Measurements from ENCODE around the gene RPP21.
A peak's percentile ranks its signal among the peaks of the same experiment; 100 is the strongest.

Gene RPP21

GRCh38 chr6:30345852-30346251 lies 896 bp downstream of the RPP21 start:
- DNase-seq (no peak), ATAC-seq (ENCODE audit: insufficient read depth, low read depth) (no peak)
- H3K4me1 ChIP-seq (ENCODE audit: insufficient read depth, low read length): peaks cover 16% of the 10 kb centered on the region
- peak overlapping the region; percentile 83 for H3K4me2 ChIP-seq (ENCODE audit: insufficient read depth, low read length)
- H3K79me2 ChIP-seq (ENCODE audit: insufficient read depth, low read length): peaks cover 11% of the 10 kb centered on the region
- peaks cover 24% of the 10 kb centered on the region for H3K36me3 ChIP-seq (ENCODE audit: insufficient read depth, low read length)
- H3K4me3 ChIP-seq (ENCODE audit: low read depth in 1 of 2, low read length in 2 of 2): peak overlapping the region; percentile 66 to 94
- no peak for TF ChIP-seq CTCF (IDR thresholded peaks at IDR 0.05; ENCODE audit: borderline replicate concordance, extremely low read depth, low read length, poor library complexity, severe bottlenecking)
- TF ChIP-seq EZH2 (IDR thresholded peaks at IDR 0.05; ENCODE audit: borderline replicate concordance, low read depth, low read length, severe bottlenecking): no peak
- no peaks in the 10 kb centered on the region for H3K9me3 ChIP-seq (ENCODE audit: insufficient read depth, low read length, severe bottlenecking)
- no peaks in the 10 kb centered on the region for H4K20me1 ChIP-seq (ENCODE audit: insufficient read depth, low read length)
- peak overlapping the region; percentile 43; the same call in 1 of the 2 replicates for H3K27ac ChIP-seq (ENCODE audit: low read length)
- peak overlapping the region; percentile 96 for H2AFZ ChIP-seq (ENCODE audit: low read depth, low read length)
- H3K9ac ChIP-seq (ENCODE audit: low read depth, low read length): peak overlapping the region; percentile 85
- H3K27me3 ChIP-seq (ENCODE audit: insufficient read depth, low read length, poor library complexity): no peaks in the 10 kb centered on the region

GRCh38 chr6:30348957-30349356 lies 4.0 kb downstream of the RPP21 start:
- no peaks in the 10 kb centered on the region for H3K9me3 ChIP-seq (ENCODE audit: insufficient read depth, low read length, severe bottlenecking)
- H3K36me3 ChIP-seq (ENCODE audit: insufficient read depth, low read length): peaks cover 13% of the 10 kb centered on the region
- no peaks in the 10 kb centered on the region for H3K27me3 ChIP-seq (ENCODE audit: insufficient read depth, low read length, poor library complexity)
- no peak overlapping the region for H3K9ac ChIP-seq (ENCODE audit: low read depth, low read length)
- DNase-seq: no peak
- H4K20me1 ChIP-seq (ENCODE audit: insufficient read depth, low read length): no peaks in the 10 kb centered on the region
- no peak for TF ChIP-seq EZH2 (IDR thresholded peaks at IDR 0.05; ENCODE audit: borderline replicate concordance, low read depth, low read length, severe bottlenecking)
- no peak for TF ChIP-seq CTCF (IDR thresholded peaks at IDR 0.05; ENCODE audit: borderline replicate concordance, extremely low read depth, low read length, poor library complexity, severe bottlenecking)
- no peak overlapping the region for H3K4me2 ChIP-seq (ENCODE audit: insufficient read depth, low read length)
- H3K79me2 ChIP-seq (ENCODE audit: insufficient read depth, low read length): peaks cover 11% of the 10 kb centered on the region
- H2AFZ ChIP-seq (ENCODE audit: low read depth, low read length): no peak overlapping the region
- H3K27ac ChIP-seq (ENCODE audit: low read length): no peak overlapping the region
- no peak overlapping the region for H3K4me3 ChIP-seq (ENCODE audit: low read depth in 1 of 2, low read length in 2 of 2)
- H3K4me1 ChIP-seq (ENCODE audit: insufficient read depth, low read length): peaks cover 16% of the 10 kb centered on the region
- no peak for ATAC-seq (ENCODE audit: insufficient read depth, low read depth)

- TF ChIP-seq CTCF (IDR thresholded peaks at IDR 0.05; ENCODE audit: borderline replicate concordance, extremely low read depth, low read length, poor library complexity, severe bottlenecking) (no peak), EZH2 (IDR thresholded peaks at IDR 0.05; ENCODE audit: borderline replicate concordance, low read depth, low read length, severe bottlenecking) (no peak)
- Histone ChIP-seq H3K27me3 (ENCODE audit: insufficient read depth, low read length, poor library complexity) (no peaks in the 10 kb centered on the region), H3K4me2 (ENCODE audit: insufficient read depth, low read length) (no peak overlapping the region), H3K9me3 (ENCODE audit: insufficient read depth, low read length, severe bottlenecking) (no peaks in the 10 kb centered on the region), H3K4me1 (ENCODE audit: insufficient read depth, low read length) (peaks cover 12% of the 10 kb centered on the region), H3K27ac (ENCODE audit: low read length) (no peak overlapping the region), H3K4me3 (ENCODE audit: low read depth in 1 of 2, low read length in 2 of 2) (no peak overlapping the region), H4K20me1 (ENCODE audit: insufficient read depth, low read length) (no peaks in the 10 kb centered on the region), H3K9ac (ENCODE audit: low read depth, low read length) (no peak overlapping the region), H3K36me3 (ENCODE audit: insufficient read depth, low read length) (peaks cover 13% of the 10 kb centered on the region), H2AFZ (ENCODE audit: low read depth, low read length) (no peak overlapping the region), H3K79me2 (ENCODE audit: insufficient read depth, low read length) (peaks cover 11% of the 10 kb centered on the region)
- no peak for DNase-seq
- no peak for ATAC-seq (ENCODE audit: insufficient read depth, low read depth)
These were observed 4.6 kb downstream of the RPP21 start for GRCh38 chr6:30349421-30350177.

Data from DND-41 (cell line).